Neural progenitor cell (in vitro differentiated cells): ENCODE data around the gene PDE11A.

Experiments
- EZH2 ChIP-seq: fragments of 200-600 bp; sonication (generic); IDR thresholded peaks from 2 replicates; pipeline ENCODE4 v1.6.1; 2017; ENCODE audit warnings: antibody characterized with exemption, mild to moderate bottlenecking, moderate library complexity
- TF ChIP-seq, protein P1 (sequence below): fragments of 200-600 bp; sonication (generic); IDR thresholded peaks from 2 replicates; pipeline ENCODE4 v1.5.1; 2017; ENCODE audit warnings: antibody characterized with exemption, mild to moderate bottlenecking

DNA sequence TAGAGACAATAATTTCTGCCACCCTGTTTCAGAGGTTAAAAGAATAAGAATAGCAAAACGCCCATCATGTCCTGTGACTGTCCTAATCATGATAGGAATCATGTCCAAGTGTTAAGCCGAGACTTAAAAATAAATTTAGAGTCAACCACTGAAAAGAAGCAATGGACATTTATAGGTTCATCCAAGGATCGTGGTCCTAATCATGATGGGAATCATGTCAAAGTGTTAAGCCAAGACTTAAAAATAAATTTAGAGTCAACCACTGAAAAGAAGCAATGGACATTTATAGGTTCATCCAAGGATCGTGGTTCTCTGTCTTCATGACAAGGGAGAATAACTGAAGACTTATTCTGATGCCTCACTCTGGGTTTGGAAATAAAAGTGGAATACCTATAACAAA lies 73.6 kb downstream of the PDE11A start:
- TF ChIP-seq, protein P1, sequence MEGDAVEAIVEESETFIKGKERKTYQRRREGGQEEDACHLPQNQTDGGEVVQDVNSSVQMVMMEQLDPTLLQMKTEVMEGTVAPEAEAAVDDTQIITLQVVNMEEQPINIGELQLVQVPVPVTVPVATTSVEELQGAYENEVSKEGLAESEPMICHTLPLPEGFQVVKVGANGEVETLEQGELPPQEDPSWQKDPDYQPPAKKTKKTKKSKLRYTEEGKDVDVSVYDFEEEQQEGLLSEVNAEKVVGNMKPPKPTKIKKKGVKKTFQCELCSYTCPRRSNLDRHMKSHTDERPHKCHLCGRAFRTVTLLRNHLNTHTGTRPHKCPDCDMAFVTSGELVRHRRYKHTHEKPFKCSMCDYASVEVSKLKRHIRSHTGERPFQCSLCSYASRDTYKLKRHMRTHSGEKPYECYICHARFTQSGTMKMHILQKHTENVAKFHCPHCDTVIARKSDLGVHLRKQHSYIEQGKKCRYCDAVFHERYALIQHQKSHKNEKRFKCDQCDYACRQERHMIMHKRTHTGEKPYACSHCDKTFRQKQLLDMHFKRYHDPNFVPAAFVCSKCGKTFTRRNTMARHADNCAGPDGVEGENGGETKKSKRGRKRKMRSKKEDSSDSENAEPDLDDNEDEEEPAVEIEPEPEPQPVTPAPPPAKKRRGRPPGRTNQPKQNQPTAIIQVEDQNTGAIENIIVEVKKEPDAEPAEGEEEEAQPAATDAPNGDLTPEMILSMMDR = no peak
- no peak for TF ChIP-seq EZH2
